Measurements from ENCODE around the gene CDC42. TPM values are rescaled to one million over a fixed set of nuclear protein-coding genes. Genes with fewer than 3 reads are reported as not detected.

CDC42 gene
- total and polyA plus RNA-seq, 10 of the 15 experiments (the other 5 are each of a cell fraction or from before 2014, with no cell fraction given) = 184 to 479 (median 326) TPM

DNA sequence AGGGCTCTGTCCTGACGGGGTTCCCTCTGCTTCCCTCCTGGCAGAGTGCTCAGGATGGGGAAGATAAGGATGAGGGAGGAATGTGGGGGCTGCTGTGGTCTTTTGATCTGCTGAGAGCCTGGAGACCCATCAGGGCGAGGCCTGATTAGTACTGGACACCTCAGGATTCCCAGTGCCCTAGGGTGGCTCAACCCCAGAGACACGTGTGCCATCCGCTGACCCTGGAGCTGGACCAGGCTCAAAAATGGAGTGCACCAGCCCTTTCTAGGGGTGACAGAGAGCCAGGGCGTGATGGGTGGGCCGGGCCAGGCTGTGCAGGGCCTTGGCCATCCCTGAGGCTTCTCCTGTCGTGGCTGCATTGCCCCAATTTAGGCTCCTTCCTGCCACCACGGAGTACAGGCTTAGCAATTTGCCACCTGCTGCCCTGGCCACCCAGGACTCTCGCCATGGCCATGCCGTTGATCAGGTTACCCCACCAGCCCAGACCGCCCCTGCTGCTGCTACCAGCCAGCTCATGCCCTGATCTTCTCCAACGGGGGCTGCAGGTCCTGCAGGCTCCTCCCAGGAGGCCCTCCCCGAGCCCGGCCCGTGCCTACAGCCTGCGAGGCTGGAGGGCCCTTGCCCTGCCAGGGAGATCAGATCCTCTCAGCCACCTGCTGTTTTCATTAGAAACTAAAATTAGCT, 80.9 kb downstream of the CDC42 start:
- RAD21 ChIA-PET (ENCODE audit: unreplicated experiment) = interaction anchor here (6.5 kb wide), 1 partner anchor 282 kb away, joined by 49 read pairs; no protein-coding TSS in a partner anchor
- SMC1A ChIA-PET (ENCODE audit: uncharacterized antibody, unreplicated experiment) = interaction anchor here (0.6 kb wide), 1 partner anchor 142 kb away, joined by 3 read pairs; no protein-coding TSS in a partner anchor
- Histone ChIP-seq H3K4me2 (ENCODE audit: control insufficient read depth, insufficient read depth) (no peak overlapping the region), H4K20me1 (ENCODE audit: control insufficient read depth, insufficient read depth) (no peaks in the 10 kb centered on the region), H3K9me3 (replicated peaks; ENCODE audit: control insufficient read depth, insufficient read depth, low read length) (no peaks in the 10 kb centered on the region), H3K79me2 (ENCODE audit: control insufficient read depth, insufficient read depth, low read length) (no peaks in the 10 kb centered on the region), H3K4me1 (ENCODE audit: control insufficient read depth, insufficient read depth, low read length) (no peaks in the 10 kb centered on the region), H3K27me3 (replicated peaks in 1 of 2; ENCODE audit: control insufficient read depth in 2 of 2, insufficient read depth in 2 of 2, low read length in 1 of 2) (no peaks in the 10 kb centered on the region), H3K9ac (ENCODE audit: control insufficient read depth, insufficient read depth, low read length) (no peak overlapping the region), H3K27ac (ENCODE audit: control insufficient read depth, insufficient read depth) (no peak overlapping the region), H3K36me3 (ENCODE audit: control insufficient read depth in 2 of 2, insufficient read depth in 2 of 2, low read length in 1 of 2) (no peaks in the 10 kb centered on the region), H3K4me3 (no peak overlapping the region), H2AFZ (ENCODE audit: control insufficient read depth, low read depth, low read length) (no peak overlapping the region)
- POLR2A ChIA-PET = no interaction called here
- in situ Hi-C loops (cut with MboI) = loop anchor here (5.0 kb wide), 3 partner anchors 144 to 514 kb away; no protein-coding TSS in a partner anchor
- no peak for TF ChIP-seq RELA (IDR thresholded peaks at IDR 0.05; ENCODE audit: borderline replicate concordance, partially characterized antibody)
- no peak for TF ChIP-seq SPI1 (IDR thresholded peaks at IDR 0.05; ENCODE audit: borderline replicate concordance, insufficient read depth, low read depth, low read length)
- TF ChIP-seq SIX5 (IDR thresholded peaks at IDR 0.05; ENCODE audit: low read depth, low read length, severe bottlenecking) = no peak
- TF ChIP-seq ZNF217 (IDR thresholded peaks at IDR 0.05) = no peak
- TF ChIP-seq POLR2AphosphoS2 (IDR thresholded peaks at IDR 0.05; ENCODE audit: low read depth, low read length) = no peak
- TF ChIP-seq, protein P1, sequence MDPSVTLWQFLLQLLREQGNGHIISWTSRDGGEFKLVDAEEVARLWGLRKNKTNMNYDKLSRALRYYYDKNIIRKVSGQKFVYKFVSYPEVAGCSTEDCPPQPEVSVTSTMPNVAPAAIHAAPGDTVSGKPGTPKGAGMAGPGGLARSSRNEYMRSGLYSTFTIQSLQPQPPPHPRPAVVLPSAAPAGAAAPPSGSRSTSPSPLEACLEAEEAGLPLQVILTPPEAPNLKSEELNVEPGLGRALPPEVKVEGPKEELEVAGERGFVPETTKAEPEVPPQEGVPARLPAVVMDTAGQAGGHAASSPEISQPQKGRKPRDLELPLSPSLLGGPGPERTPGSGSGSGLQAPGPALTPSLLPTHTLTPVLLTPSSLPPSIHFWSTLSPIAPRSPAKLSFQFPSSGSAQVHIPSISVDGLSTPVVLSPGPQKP (IDR thresholded peaks at IDR 0.05; ENCODE audit: low read depth, low read length) = no peak
- no peak for FAIRE-seq
- no peak for DNase-seq (ENCODE audit: low read depth, low spot score)
- no peak for ATAC-seq
- intact Hi-C loops (cut with micrococcal nuclease; ENCODE audit: unreplicated experiment) = loop anchor here (5.0 kb wide), 2 partner anchors 179 to 509 kb away; partner anchors contain the start of gene C1QC
- WGBS (ENCODE audit: insufficient coverage, insufficient replicate concordance, low lambda C conversion rate, missing lambda C conversion rate) = 37% methylated on average over 16 of the region's 16 CpGs
- CTCF ChIA-PET = interaction anchor here (0.7 to 7.1 kb wide), 3 partner anchors 22 to 283 kb away, joined by 3 to 56 read pairs (median 3); no protein-coding TSS in a partner anchor
- BruUV-seq (replicated peaks) = no TSS peak

Measured in GM12878 (cell line).